ENCODE data around the gene MEF2B. TPM values are rescaled to one million over a fixed set of nuclear protein-coding genes. Genes with fewer than 3 reads are reported as not detected.
"Not testable (repeated sequence)": the region's sequence is repeated elsewhere in the genome, so short reads cannot be mapped to it uniquely, and the experiment has no call there.

Gene MEF2B
- total RNA-seq, 1 experiment from 2014 or later, result 395 TPM

DNA sequence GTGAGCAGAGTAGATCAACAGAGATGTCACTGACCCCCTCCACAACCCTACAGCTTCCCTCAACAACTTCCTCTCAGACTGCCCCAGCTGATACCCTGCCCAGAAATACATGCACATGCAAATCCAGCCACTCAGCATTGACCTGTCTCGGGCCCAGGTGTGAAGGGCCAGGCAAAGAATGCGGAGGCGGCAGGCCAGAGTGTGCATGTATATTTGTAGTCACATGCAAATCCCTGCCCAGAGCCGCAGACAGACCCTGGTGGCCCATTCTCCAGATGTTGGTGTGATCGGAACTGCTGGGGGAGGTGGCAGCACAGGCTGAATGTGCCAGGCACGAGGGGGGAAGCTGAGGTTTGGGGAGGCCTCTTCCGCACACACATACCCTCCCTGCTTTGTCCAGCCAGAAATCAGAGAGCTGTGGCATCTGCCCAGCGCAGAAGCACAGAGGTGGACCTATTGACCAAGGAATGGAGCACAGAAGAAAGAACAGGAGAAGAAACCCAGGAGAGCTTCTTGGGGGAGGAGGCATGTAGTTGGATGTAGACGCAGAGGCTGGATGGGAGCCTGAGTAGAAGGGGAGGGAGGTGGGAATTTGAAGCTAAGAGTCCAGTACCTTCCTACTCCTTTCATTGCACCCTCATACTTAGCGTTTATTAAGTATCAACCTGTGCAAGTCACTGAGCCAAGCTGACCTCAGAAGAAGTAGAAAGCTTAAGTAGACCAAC lies 14.4 kb downstream of the MEF2B start:
- peak; percentile 97 for DNase-seq
- Histone ChIP-seq H3K79me2 (ENCODE audit: low read length) (peaks cover 32% of the 10 kb centered on the region), H2AFZ (ENCODE audit: low read length) (no peak overlapping the region), H3K27me3 (ENCODE audit: low read length) (no peaks in the 10 kb centered on the region), H3K9me2 (replicated peaks; ENCODE audit: insufficient read depth, low read length) (no peaks in the 10 kb centered on the region), H3K9ac (ENCODE audit: low read length) (peak overlapping the region; percentile 78), H3K36me3 (ENCODE audit: insufficient read depth, low read length) (peaks cover 40% of the 10 kb centered on the region), H4K20me1 (ENCODE audit: insufficient read depth, low read depth, low read length) (peaks cover 31% of the 10 kb centered on the region; the same call in 1 of the 2 replicates), H3K4me1 (ENCODE audit: low read length) (peaks cover 97% of the 10 kb centered on the region), H3K4me3 (ENCODE audit: low read length) (peak overlapping the region; percentile 58), H3K4me2 (ENCODE audit: low read depth, low read length, poor library complexity, severe bottlenecking) (peak overlapping the region; percentile 83), H3K27ac (ENCODE audit: low read length) (peak overlapping the region; percentile 99), H3K9me3 (ENCODE audit: low read length) (no peaks in the 10 kb centered on the region)

DNA sequence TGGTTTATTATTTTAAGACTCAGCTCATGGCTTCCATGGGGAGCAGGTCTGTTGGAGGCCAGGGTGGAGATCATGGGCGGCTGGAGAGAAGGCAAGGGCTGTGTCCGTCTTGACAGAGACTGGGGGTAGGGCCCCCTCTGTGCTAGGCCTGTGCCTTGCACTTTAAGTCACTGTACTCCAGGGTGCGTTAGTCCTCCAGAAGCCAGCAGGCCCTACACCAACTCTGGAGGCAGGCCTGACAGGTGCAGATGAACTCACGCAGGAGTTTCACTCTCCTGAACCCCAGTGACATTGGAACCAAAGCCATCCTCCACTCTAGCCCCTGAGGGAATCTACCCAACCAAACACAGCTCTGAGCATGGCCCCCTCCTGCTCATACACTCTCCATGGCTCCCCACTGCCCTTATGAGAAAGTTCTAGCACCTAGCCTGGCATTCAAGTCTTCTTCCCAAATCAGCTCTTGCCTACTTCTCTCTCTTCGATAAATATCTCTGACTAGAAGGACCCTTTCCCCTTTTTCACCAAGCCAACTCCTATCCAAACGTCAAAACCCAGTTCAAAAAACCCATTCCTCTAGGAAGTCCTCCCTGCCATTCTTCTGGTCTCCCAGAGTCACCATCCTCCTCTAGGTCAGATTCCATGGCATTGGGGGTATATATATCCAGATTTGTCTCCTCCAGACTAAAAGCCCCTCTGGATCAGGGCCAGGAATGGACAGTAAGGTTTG lies 15.1 kb downstream of the MEF2B start:
- H3K27me3 ChIP-seq (ENCODE audit: low read length), result no peaks in the 10 kb centered on the region
- H3K79me2 ChIP-seq (ENCODE audit: low read length), result peaks cover 29% of the 10 kb centered on the region
- no peaks in the 10 kb centered on the region for H3K9me2 ChIP-seq (replicated peaks; ENCODE audit: insufficient read depth, low read length)
- peak overlapping the region; percentile 83 for H3K4me2 ChIP-seq (ENCODE audit: low read depth, low read length, poor library complexity, severe bottlenecking)
- H3K9ac ChIP-seq (ENCODE audit: low read length), result peak overlapping the region; percentile 78
- DNase-seq, result peak; percentile 69
- H3K36me3 ChIP-seq (ENCODE audit: insufficient read depth, low read length), result peaks cover 37% of the 10 kb centered on the region
- no peaks in the 10 kb centered on the region for H3K9me3 ChIP-seq (ENCODE audit: low read length)
- peak overlapping the region; percentile 58 for H3K4me3 ChIP-seq (ENCODE audit: low read length)
- H3K27ac ChIP-seq (ENCODE audit: low read length), result peak overlapping the region; percentile 99
- H3K4me1 ChIP-seq (ENCODE audit: low read length), result peaks cover 92% of the 10 kb centered on the region
- no peak overlapping the region for H2AFZ ChIP-seq (ENCODE audit: low read length)
- peaks cover 31% of the 10 kb centered on the region; the same call in 1 of the 2 replicates for H4K20me1 ChIP-seq (ENCODE audit: insufficient read depth, low read depth, low read length)

DNA sequence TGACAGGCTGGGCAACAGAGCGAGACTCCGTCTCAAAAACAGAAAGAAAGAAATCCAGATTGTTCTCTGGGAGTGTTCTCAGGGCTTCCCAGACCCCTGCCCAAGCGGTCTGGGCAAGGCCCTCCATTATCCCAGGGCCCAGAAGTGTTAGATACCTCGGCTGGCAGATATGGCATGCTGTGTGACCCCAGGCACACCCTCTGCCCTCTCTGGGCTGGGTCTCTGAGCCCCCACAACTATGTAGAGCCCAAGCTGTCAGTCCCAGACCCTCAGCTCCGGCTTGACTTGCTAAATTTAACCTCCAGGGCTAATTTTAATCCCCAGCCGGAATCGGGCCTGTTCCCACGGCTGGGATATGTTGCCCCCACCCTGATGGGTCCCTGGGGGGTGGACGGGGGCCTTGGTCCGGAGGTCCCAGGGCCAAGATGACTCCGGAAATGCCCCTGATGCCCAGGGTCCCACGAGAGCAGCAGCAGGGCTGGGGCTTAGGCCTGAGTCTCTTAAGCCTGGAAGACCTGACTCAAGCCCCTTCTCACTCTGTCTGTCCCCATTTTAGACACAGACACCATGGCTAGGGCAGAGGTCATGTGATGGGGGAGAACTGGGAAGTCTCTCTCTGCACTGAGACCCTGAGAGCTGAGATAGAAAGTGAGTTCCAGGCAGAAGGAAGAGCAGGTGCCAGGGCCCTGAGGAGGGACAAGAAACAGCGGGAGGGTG lies 17.2 kb downstream of the MEF2B start:
- Histone ChIP-seq H3K36me3 (ENCODE audit: insufficient read depth, low read length) (peaks cover 46% of the 10 kb centered on the region), H3K27ac (ENCODE audit: low read length) (peak overlapping the region; percentile 99)

DNA sequence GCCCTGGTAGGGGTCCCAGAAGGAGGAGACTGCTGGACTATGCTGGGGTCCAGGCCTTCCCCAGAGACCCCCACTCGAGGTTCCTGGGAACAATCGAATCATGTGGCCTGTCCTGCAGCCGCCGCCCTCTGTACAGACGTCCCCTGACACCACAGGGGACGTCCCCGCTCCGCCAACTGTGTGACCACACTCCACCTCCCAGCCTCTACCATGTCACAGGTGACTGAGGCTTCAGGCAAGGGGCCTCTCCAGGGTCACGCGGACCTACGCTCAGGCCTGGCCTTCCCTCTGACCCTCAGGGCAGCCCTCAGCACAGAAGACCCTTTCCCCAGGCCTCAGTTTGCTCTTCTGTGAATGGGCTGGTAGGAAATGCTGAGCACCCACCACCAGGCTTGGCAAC lies 18.6 kb downstream of the MEF2B start:
- Histone ChIP-seq H3K27me3 (ENCODE audit: low read length) (no peaks in the 10 kb centered on the region), H2AFZ (ENCODE audit: low read length) (no peak overlapping the region), H3K4me2 (ENCODE audit: low read depth, low read length, poor library complexity, severe bottlenecking) (no peak overlapping the region), H3K4me1 (ENCODE audit: low read length) (peaks cover 88% of the 10 kb centered on the region), H3K4me3 (ENCODE audit: low read length) (no peak overlapping the region), H4K20me1 (ENCODE audit: insufficient read depth, low read depth, low read length) (peaks cover 46% of the 10 kb centered on the region; the same call in 1 of the 2 replicates), H3K9me2 (replicated peaks; ENCODE audit: insufficient read depth, low read length) (no peaks in the 10 kb centered on the region), H3K79me2 (ENCODE audit: low read length) (peaks cover 21% of the 10 kb centered on the region), H3K27ac (ENCODE audit: low read length) (peak overlapping the region; percentile 99), H3K9me3 (ENCODE audit: low read length) (no peaks in the 10 kb centered on the region), H3K9ac (ENCODE audit: low read length) (no peak overlapping the region), H3K36me3 (ENCODE audit: insufficient read depth, low read length) (peaks cover 51% of the 10 kb centered on the region)
- no peak for DNase-seq

More for the DNA sequence above, 17.2 kb downstream of the MEF2B start:
- Histone ChIP-seq H3K9ac (ENCODE audit: low read length) (peak overlapping the region; percentile 50), H3K9me2 (replicated peaks; ENCODE audit: insufficient read depth, low read length) (no peaks in the 10 kb centered on the region), H3K4me2 (ENCODE audit: low read depth, low read length, poor library complexity, severe bottlenecking) (peak overlapping the region; percentile 40), H3K27me3 (ENCODE audit: low read length) (no peaks in the 10 kb centered on the region), H3K9me3 (ENCODE audit: low read length) (no peaks in the 10 kb centered on the region), H3K4me1 (ENCODE audit: low read length) (peaks cover 88% of the 10 kb centered on the region), H3K4me3 (ENCODE audit: low read length) (no peak overlapping the region), H2AFZ (ENCODE audit: low read length) (no peak overlapping the region), H4K20me1 (ENCODE audit: insufficient read depth, low read depth, low read length) (peaks cover 33% of the 10 kb centered on the region; the same call in 1 of the 2 replicates), H3K79me2 (ENCODE audit: low read length) (peaks cover 21% of the 10 kb centered on the region)
- DNase-seq, result no peak

DNA sequence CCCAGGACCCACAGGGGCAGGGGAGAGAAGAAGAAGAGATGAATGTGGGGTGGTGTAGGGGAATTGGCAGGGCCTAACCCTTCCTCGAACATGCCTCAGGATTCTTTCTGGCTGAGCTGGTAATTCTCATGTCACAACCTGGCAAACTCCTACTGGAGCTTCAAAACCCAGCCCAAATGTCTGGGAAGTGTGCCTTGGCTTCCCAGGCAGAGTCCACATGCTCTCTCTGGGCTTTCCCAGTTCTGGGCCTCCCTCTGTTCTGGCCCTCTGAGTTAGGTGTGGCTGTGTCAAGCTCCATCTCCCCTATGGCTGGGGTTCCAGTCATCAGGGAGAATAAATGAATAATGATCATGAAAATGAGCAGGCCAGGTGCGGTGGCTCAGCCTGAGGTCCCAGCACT lies 20.6 kb downstream of the MEF2B start:
- peaks cover 56% of the 10 kb centered on the region for H3K36me3 ChIP-seq (ENCODE audit: insufficient read depth, low read length)
- H4K20me1 ChIP-seq (ENCODE audit: insufficient read depth, low read depth, low read length), result peaks cover 41% of the 10 kb centered on the region; the same call in 1 of the 2 replicates
- DNase-seq, result peak; percentile 55
- no peak overlapping the region for H3K9ac ChIP-seq (ENCODE audit: low read length)
- no peaks in the 10 kb centered on the region for H3K27me3 ChIP-seq (ENCODE audit: low read length)
- peaks cover 12% of the 10 kb centered on the region for H3K79me2 ChIP-seq (ENCODE audit: low read length)
- no peak overlapping the region for H2AFZ ChIP-seq (ENCODE audit: low read length)
- peak overlapping the region; percentile 77 for H3K27ac ChIP-seq (ENCODE audit: low read length)
- no peaks in the 10 kb centered on the region for H3K9me3 ChIP-seq (ENCODE audit: low read length)
- no peak overlapping the region for H3K4me3 ChIP-seq (ENCODE audit: low read length)
- H3K9me2 ChIP-seq (replicated peaks; ENCODE audit: insufficient read depth, low read length), result no peaks in the 10 kb centered on the region
- H3K4me1 ChIP-seq (ENCODE audit: low read length), result peaks cover 81% of the 10 kb centered on the region
- H3K4me2 ChIP-seq (ENCODE audit: low read depth, low read length, poor library complexity, severe bottlenecking), result no peak overlapping the region

DNA sequence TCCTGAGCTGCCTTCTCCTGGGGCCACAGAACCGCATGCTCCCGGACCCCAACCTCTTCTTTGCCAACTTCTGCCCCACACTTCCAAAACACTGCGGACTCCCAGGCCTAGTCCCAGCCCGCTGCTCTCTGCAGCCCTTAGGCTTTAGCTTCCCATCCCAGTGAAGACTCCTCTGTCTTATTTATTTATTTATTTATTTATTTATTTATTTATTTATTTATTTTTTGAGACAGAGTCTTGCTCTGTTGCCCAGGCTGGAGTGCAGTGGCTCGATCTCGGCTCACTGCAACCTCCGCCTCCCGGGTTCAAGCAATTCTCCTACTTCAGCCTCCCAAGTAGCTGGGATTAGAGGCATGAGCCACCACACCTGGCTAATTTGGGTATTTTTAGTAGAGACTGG lies 21.6 kb downstream of the MEF2B start:
- peaks cover 76% of the 10 kb centered on the region for H3K4me1 ChIP-seq (ENCODE audit: low read length)
- peaks cover 54% of the 10 kb centered on the region for H3K36me3 ChIP-seq (ENCODE audit: insufficient read depth, low read length)
- H3K27ac ChIP-seq (ENCODE audit: low read length), result peak overlapping the region; percentile 77

DNA sequence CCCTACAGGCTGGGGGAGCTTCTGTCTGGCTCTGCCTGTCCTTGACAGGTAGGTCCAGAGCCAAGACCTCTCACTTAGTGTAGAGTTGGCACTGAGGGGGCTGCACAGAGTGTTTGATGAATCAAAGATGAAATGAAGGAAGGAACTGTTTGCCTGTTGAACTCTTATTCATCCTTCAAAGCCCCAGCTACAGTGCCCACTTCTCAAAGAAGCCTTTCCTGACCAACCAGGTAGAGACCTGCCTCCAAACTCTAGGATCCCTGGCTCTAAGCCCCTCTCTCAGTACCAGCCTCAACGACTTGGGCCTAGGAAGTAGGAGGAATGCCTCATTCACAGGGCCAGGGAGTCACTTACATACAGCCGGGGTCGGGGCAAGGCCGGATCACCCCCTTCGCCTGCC lies 22.7 kb downstream of the MEF2B start:
- no peaks in the 10 kb centered on the region for H3K9me2 ChIP-seq (replicated peaks; ENCODE audit: insufficient read depth, low read length)
- no peaks in the 10 kb centered on the region for H3K9me3 ChIP-seq (ENCODE audit: low read length)
- peak overlapping the region; percentile 30; the same call in 1 of the 2 replicates for H3K9ac ChIP-seq (ENCODE audit: low read length)
- no peak for DNase-seq
- H3K4me1 ChIP-seq (ENCODE audit: low read length), result peaks cover 65% of the 10 kb centered on the region
- H2AFZ ChIP-seq (ENCODE audit: low read length), result no peak overlapping the region
- H3K27me3 ChIP-seq (ENCODE audit: low read length), result no peaks in the 10 kb centered on the region
- no peak overlapping the region for H3K4me2 ChIP-seq (ENCODE audit: low read depth, low read length, poor library complexity, severe bottlenecking)
- H3K27ac ChIP-seq (ENCODE audit: low read length), result peak overlapping the region; percentile 64
- no peak overlapping the region for H3K4me3 ChIP-seq (ENCODE audit: low read length)
- H3K79me2 ChIP-seq (ENCODE audit: low read length), result 0 out of 2 replicates have a peak, but pooled peaks cover 2% of the 10 kb centered on the region
- peaks cover 48% of the 10 kb centered on the region for H3K36me3 ChIP-seq (ENCODE audit: insufficient read depth, low read length)
- peaks cover 33% of the 10 kb centered on the region; the same call in 1 of the 2 replicates for H4K20me1 ChIP-seq (ENCODE audit: insufficient read depth, low read depth, low read length)

More for the DNA sequence above, 21.6 kb downstream of the MEF2B start:
- H3K27me3 ChIP-seq (ENCODE audit: low read length); DNase-seq; H2AFZ ChIP-seq (ENCODE audit: low read length); H3K9ac ChIP-seq (ENCODE audit: low read length); H3K4me3 ChIP-seq (ENCODE audit: low read length); H3K79me2 ChIP-seq (ENCODE audit: low read length); H3K9me2 ChIP-seq (replicated peaks; ENCODE audit: insufficient read depth, low read length); H3K9me3 ChIP-seq (ENCODE audit: low read length); H3K4me2 ChIP-seq (ENCODE audit: low read depth, low read length, poor library complexity, severe bottlenecking): not testable (repeated sequence)
- H4K20me1 ChIP-seq (ENCODE audit: insufficient read depth, low read depth, low read length), result peaks cover 38% of the 10 kb centered on the region; the same call in 1 of the 2 replicates

All from Karpas-422 (cell line).